Measurements from ENCODE around the gene ING1. TPM values are rescaled to one million over a fixed set of nuclear protein-coding genes. Genes with fewer than 3 reads are reported as not detected.

Gene ING1
- total RNA-seq, 1 donor from 2014 or later = 18.0 TPM

DNA sequence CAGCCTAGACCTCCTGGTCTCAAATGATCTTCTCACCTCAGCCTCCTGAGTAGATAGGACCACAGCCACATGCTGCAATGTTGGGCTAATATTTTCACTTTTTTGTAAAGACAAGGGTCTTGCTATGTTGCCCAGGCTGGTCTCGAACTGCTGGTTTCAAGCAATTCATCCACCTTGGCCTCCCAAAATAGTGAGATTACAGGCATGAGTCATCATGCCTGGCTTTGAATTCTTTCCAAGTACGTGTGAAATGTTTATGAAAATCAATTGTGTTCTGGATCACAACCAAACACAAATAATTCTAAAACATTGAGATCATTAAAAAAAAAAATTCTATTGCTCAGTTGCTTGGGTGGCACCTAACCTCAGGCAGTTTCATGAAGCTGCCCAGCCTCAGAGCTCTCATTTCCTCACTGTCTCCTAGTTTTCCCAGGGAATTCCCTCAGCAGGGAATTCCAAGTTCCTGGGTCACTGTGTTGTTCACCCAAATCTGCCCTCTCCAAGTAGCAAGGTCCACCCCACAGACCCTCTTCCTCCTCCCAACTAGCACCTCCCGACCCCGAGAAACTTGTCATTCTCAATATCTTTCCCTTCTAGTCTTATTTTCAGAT, 44.8 kb downstream of the ING1 start:
- no peak overlapping the region for H3K27ac Mint-ChIP-seq
- TF ChIP-seq, protein P1, sequence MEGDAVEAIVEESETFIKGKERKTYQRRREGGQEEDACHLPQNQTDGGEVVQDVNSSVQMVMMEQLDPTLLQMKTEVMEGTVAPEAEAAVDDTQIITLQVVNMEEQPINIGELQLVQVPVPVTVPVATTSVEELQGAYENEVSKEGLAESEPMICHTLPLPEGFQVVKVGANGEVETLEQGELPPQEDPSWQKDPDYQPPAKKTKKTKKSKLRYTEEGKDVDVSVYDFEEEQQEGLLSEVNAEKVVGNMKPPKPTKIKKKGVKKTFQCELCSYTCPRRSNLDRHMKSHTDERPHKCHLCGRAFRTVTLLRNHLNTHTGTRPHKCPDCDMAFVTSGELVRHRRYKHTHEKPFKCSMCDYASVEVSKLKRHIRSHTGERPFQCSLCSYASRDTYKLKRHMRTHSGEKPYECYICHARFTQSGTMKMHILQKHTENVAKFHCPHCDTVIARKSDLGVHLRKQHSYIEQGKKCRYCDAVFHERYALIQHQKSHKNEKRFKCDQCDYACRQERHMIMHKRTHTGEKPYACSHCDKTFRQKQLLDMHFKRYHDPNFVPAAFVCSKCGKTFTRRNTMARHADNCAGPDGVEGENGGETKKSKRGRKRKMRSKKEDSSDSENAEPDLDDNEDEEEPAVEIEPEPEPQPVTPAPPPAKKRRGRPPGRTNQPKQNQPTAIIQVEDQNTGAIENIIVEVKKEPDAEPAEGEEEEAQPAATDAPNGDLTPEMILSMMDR (conservative IDR thresholded peaks at IDR 0.05) = no peak
- no peak overlapping the region for H3K4me3 Mint-ChIP-seq
- H3K4me1 Mint-ChIP-seq (ENCODE audit: unreplicated experiment) = no peaks in the 10 kb centered on the region
- no peaks in the 10 kb centered on the region for H3K27me3 Mint-ChIP-seq
- no peaks in the 10 kb centered on the region for H3K36me3 Mint-ChIP-seq
- no peak for DNase-seq (ENCODE audit: extremely low spot score, unreplicated experiment)
- no peaks in the 10 kb centered on the region for H3K9me3 Mint-ChIP-seq

GRCh38 chr13:110759710-110760109, 46.2 kb downstream of the ING1 start:
- H3K36me3 Mint-ChIP-seq = no peaks in the 10 kb centered on the region
- H3K9me3 Mint-ChIP-seq = no peaks in the 10 kb centered on the region
- TF ChIP-seq, protein P1 (conservative IDR thresholded peaks at IDR 0.05) = no peak
- H3K27ac Mint-ChIP-seq = no peak overlapping the region
- no peaks in the 10 kb centered on the region for H3K4me1 Mint-ChIP-seq (ENCODE audit: unreplicated experiment)
- no peak overlapping the region for H3K4me3 Mint-ChIP-seq
- H3K27me3 Mint-ChIP-seq = no peaks in the 10 kb centered on the region
- DNase-seq (ENCODE audit: extremely low spot score, unreplicated experiment) = no peak

DNA sequence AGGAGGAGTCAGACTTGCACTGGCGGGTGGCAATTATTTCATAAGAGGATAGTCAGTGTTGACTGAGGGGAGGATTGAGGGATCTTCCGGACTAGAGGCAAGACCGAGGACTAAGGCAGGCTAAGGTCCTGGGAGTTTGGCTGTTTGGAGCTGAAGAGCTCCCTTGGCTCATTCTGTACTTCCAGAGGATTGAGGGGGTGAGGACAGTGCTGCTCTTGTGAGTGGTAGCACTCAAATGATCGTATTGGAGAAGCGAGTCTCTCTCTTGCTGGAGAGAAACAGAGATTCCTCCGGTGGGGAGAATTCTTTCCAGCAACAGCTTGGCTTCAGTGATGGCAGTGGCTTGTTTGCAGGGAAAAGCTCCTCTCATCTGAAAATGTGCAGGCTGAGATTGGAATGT, 47.1 kb downstream of the ING1 start:
- Mint-ChIP-seq H3K36me3 (no peaks in the 10 kb centered on the region), H3K27ac (no peak overlapping the region), H3K9me3 (peaks cover 3% of the 10 kb centered on the region), H3K4me1 (ENCODE audit: unreplicated experiment) (no peaks in the 10 kb centered on the region), H3K27me3 (no peaks in the 10 kb centered on the region), H3K4me3 (no peak overlapping the region)
- DNase-seq (ENCODE audit: extremely low spot score, unreplicated experiment) = no peak
- TF ChIP-seq, protein P1 (conservative IDR thresholded peaks at IDR 0.05) = no peak

GRCh38 chr13:110766671-110767430, 53.4 kb downstream of the ING1 start:
- Mint-ChIP-seq H3K9me3 (peaks cover 7% of the 10 kb centered on the region), H3K4me1 (ENCODE audit: unreplicated experiment) (no peaks in the 10 kb centered on the region), H3K27ac (no peak overlapping the region), H3K36me3 (no peaks in the 10 kb centered on the region), H3K27me3 (peaks cover 6% of the 10 kb centered on the region), H3K4me3 (no peak overlapping the region)
- no peak for DNase-seq (ENCODE audit: extremely low spot score, unreplicated experiment)
- TF ChIP-seq, protein P1 (conservative IDR thresholded peaks at IDR 0.05) = no peak

DNA sequence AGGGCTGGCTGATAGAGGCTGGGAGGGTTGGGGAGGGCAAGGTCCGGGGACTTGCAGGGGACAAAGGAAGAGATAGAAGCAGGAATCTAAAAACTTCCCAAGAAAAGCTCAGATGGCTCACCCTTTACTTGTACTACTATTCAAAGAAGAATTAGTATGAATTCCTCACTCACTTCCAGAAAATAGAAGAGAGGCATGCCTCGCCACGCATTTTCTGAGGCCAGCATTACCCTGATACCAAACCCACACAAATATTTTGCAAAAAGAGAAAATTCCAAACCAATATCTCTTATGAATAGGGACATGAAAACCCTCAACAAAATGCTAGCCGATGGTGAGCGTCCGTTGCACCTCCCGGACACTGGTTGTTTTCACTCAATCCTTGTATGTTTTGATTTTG, 54.0 kb downstream of the ING1 start:
- TF ChIP-seq, protein P1 (conservative IDR thresholded peaks at IDR 0.05) = no peak
- Mint-ChIP-seq H3K4me3 (no peak overlapping the region), H3K36me3 (no peaks in the 10 kb centered on the region), H3K27ac (no peak overlapping the region), H3K4me1 (ENCODE audit: unreplicated experiment) (no peaks in the 10 kb centered on the region), H3K27me3 (peaks cover 6% of the 10 kb centered on the region), H3K9me3 (peaks cover 7% of the 10 kb centered on the region)
- DNase-seq (ENCODE audit: extremely low spot score, unreplicated experiment) = no peak

All from type B pancreatic cell (in vitro differentiated cells).